HG03378 (cell line): ENCODE measurements around the gene F2R.

ENCODE experiments used
- ATAC-seq: cut with Tn5 transposase; IDR thresholded peaks from one replicate; pipeline ENCODE4 v1.9.1; 2021; ENCODE audit warnings: mild to moderate bottlenecking, moderate library complexity; ENCODE audit not compliant: unreplicated experiment

Gene F2R

GRCh38 chr5:76690037-76690679, 25.8 kb upstream of the F2R start:
- ATAC-seq = no peak

- no peak for ATAC-seq
Measured at GRCh38 chr5:76690704-76691466, 25.0 kb upstream of the F2R start.

GRCh38 chr5:76691467-76692273, 24.3 kb upstream of the F2R start:
- ATAC-seq = no peak

GRCh38 chr5:76692274-76692540, 23.7 kb upstream of the F2R start:
- ATAC-seq = no peak

GRCh38 chr5:76692651-76693050, 23.3 kb upstream of the F2R start:
- ATAC-seq = no peak

DNA sequence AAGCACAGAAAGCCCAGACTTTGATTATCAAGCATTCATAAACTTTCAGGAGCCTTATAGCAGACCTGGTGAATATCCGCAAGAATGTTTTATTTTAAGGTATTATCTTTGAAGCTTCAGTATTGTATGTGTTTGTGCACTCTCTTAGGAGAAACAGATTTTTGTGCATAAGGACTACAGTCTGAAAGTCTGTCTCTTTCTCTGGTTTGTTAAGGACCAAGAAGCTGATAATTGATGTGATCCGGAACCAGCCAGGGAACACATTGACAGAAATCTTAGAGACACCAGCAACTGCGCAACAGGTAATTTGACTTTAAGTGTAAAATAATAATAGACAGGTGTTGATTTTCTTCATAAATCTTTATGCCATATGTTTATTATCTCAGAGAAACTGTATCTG, 22.8 kb upstream of the F2R start:
- no peak for ATAC-seq

- no peak for ATAC-seq
Measured at GRCh38 chr5:76694317-76694716, 21.6 kb upstream of the F2R start.

GRCh38 chr5:76695346-76695745, 20.6 kb upstream of the F2R start:
- no peak for ATAC-seq

GRCh38 chr5:76696251-76696650, 19.7 kb upstream of the F2R start:
- no peak for ATAC-seq

DNA sequence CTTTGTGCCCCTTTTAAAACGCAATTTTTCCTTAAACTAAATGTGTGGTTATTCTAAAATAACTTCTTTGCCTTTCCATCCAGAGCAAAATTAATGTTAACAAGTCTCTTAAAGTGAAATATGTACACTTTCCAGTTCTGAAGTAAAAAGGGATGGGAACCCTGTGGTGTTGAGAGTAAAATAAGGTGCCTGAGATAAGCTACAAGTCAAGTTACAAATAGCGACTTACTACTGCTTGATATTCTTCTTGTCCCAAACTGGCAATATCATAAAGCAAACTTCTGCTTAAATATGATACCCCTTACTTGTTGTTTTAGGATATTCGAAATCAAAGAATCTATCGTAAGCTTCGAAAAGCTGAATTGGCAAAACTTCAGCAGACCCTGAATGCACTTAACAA, 18.3 kb upstream of the F2R start:
- ATAC-seq = no peak

DNA sequence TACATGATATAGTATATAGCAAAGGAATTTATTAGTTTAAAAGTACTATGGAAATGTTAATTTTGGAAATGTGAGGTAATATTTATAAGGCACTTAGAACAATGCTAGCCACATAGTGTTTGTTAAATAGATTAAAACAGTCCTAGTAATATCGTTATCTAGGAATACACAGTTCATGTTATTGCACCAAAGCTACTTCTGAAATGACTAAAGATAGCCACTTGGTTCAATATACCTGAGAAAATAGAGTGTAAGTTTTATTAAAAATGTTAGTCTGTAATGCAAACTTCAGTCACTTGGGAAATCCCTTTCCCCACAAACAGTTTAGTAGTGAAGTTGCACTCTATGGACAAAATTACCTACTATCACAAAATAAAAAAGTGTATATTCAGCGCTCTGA, 15.4 kb upstream of the F2R start:
- ATAC-seq = no peak

DNA sequence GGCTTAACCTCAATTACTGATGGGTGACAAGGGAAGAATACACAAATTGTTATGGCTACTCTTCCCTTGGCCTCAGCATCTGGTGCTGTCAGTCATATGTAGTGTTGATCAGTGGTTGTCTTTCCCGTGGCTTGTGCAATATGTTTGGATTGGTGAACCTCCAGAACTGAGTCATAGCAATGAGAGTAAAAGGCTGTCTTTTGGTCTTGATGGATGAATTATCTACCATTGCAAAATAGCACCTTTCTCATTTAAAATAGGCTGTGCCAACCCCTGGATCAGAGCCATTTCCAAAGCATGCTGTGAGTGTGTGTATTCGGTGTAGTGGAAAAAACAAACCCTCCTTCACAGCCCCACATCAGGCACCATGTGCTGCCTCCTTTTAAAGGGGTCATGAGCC, 14.6 kb upstream of the F2R start:
- no peak for ATAC-seq

DNA sequence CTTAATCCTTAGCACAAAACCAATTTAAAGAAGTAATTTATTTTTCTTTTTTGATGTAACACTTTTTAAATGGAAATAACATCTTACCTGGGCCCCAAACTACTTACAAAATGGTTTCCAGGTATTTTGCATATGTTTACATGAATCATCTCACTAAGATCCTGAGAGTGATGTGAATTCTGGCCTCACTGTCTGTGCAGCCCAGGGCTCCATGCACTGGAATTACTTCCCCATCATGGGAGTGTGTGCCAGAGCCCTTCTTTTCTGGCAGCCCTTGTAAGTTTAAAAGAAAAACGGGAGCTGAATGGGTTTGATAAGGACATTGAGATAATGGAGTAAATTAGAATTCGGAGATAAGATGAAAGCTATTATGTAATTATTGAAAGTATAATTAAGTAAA, 12.2 kb upstream of the F2R start:
- ATAC-seq = no peak

DNA sequence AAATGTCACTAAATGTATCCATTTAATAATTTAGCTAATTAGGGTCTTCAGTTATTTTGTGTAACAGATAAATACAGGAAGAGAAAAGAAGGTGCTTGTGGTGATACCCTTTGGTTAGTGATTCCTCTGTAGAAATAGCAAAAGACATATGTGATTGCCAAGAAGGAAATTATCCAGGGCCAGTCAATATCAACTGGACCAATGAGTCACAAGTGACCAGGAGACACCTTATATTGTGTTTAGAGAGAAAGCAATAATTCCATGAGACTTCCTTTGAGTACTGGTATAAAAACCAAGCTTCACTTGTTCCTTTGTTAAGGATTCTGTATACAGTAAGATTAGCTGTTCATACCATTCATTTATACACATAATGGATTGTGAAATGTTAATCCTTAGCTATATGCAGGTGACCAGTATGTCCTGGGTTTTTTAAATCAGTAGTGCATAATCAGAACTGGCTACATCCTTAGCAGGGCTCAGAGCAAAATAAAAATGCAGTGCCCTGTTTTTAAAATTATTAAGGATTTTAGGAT, 11.7 kb upstream of the F2R start:
- ATAC-seq = no peak

DNA sequence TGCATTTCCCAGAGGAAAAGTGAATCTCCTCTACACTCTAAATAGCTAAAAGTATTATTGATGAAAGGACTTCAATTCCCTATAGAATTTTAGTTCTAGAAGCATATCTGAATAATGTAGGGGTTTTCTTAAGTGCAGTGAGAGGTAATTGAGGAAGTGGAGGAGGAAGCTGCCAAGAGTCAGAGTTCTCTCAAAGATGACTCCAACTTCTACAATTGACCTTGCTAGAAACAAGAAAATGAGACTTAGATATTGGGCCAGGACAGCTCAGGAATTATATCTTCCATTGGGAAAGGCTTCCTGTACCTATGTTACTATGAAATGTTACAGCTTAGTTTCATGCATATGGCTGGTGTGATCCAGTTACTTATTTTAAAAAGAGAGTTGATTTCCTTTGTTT, 10.4 kb upstream of the F2R start:
- no peak for ATAC-seq

DNA sequence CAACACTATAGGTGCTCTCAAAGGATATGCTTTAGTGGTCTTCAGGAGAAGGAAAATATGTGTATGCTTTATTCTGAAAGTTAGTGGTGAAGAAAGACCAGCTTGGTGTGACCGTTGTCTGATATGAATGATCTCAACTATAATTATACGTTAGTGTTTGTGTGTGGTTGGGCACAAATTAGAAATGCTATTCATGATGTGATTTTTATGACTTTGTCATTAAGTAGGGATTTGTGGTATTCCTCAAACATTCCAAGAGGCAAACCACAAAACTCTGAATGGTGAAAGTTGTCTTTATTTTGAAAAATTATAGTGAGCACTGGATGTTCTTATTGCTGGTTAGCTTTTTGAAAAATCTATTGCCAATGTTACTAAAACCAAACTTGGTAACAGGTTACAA, 6.2 kb upstream of the F2R start:
- ATAC-seq = no peak

DNA sequence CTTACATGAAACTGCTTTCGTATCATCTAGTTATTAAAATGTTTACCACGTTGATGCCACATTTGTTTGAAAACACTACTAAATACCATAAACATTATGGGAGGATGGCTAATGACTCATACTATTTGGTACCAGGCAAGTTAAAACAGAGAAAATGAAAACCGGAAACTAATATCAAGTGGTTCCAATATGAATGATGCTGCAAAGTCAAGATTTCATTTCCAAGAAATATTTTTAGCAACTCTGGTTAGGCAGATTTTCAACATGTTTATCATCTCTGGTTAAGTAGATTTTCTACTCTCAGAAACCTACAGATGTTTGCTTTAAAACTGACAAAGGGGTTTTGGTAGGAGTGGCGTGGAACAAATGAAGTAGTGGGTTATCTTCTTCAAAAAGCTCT, 4.9 kb upstream of the F2R start:
- no peak for ATAC-seq

DNA sequence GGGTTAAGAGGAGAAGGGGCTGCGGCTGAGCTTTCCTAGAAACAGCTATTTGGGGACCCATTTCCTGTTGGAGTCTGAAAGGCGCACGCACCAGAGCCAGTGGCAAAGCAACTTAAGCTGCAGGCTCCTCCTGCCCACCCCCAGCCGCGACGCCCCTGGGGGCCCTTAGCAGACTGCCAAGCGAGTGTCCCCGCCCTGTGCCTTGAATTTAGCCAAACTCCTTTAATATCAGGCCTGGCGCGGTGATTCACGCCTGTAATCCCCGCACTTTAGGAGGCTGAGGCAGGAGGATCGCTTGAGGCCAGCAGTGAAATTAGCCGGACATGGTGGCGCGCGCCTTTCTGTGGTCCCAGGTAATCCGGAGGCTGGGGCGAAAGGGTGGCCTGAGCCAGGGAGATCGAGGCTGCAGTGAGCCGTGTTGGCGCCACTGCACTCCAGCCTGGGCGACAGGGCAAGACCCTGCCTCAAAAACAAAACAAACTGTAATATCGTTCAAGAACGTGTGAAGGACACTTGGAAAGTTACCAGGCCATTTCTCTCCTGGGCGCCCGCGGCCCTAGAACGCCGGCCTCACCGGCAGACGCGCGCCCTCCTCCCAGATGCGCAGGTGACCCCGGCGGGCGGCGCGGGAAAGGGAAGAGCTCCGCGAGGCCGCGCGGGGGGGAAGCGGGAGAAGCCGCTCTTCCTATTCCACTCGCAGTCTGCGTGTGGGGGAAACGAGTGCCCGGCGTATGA, 1.0 kb upstream of the F2R start:
- ATAC-seq = no peak

- ATAC-seq = no peak
Measured at GRCh38 chr5:76715486-76715735, 515 bp upstream of the F2R start.

DNA sequence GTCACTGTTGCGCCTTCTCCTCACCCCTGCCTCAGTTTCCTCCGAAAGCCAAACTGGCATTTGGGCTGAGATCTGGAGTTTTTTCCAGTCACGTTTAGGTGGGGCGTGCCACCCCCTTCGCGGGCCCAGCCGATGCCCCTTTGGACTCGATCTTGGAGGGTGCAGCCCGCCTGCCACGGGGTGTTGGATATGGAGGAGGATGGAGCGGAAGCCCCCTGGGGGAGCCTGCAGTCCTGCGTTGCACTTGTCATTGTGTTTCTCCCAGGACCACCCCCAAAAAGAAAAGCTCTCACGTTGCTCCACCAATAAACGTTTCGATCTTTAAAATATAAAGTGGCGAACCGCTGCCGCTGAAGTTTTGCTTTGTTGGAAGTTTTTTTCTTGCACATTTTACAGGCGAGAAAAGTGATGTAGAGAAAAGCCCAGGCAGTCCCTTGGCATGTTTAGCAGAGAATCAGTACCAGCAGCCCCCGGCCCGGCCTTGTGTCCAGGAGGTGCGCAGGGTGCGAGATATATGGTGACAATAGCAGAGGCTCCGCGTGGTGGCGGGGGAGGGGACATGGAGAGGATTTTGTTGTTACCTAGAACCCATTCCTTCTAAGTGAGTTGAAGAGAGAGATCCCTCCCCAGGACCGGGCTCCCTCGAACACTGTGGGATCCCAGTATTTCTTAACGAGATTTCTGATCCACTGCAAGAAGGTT, 681 bp downstream of the F2R start:
- no peak for ATAC-seq
